ENCODE measurements around the gene CLDN7. TPM values are rescaled to one million over a fixed set of nuclear protein-coding genes. Genes with fewer than 3 reads are reported as not detected.
"Not testable (repeated sequence)": the region's sequence is repeated elsewhere in the genome, so short reads cannot be mapped to it uniquely, and the experiment has no call there.

The CLDN7 gene
- total RNA-seq, 1 donor from 2014 or later = 248 TPM

DNA sequence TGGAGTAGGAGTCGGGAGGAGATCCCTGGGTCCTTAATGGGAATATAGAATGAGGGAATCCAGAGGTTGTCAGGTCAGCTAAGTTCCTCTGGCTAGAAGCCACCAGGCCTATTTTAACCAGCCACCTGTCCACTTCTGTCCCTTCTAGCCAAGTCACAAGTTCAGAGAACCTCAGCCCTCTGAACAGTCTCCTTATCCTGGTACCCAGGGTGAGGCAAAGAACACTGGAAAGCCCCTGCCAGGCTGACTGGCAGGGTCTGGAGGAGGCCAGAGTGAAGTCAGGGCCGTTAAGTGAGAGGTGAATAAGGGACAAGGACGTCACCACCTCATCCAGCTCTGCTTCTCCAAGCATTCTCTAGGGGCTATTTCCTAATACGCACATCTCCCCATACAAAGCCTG, 13.5 kb downstream of the CLDN7 start:
- no peaks in the 10 kb centered on the region for H3K36me3 ChIP-seq (ENCODE audit: control insufficient read depth, insufficient read depth, low read length)
- DNase-seq (ENCODE audit: low read depth) = no peak
- H3K27me3 ChIP-seq (ENCODE audit: control insufficient read depth, insufficient read depth, low read length) = no peaks in the 10 kb centered on the region
- H3K4me3 ChIP-seq (ENCODE audit: low read depth, low read length) = no peak overlapping the region
- no peak for TF ChIP-seq CTCF (IDR thresholded peaks at IDR 0.05; ENCODE audit: insufficient read depth, low read length, poor library complexity, severe bottlenecking)

DNA sequence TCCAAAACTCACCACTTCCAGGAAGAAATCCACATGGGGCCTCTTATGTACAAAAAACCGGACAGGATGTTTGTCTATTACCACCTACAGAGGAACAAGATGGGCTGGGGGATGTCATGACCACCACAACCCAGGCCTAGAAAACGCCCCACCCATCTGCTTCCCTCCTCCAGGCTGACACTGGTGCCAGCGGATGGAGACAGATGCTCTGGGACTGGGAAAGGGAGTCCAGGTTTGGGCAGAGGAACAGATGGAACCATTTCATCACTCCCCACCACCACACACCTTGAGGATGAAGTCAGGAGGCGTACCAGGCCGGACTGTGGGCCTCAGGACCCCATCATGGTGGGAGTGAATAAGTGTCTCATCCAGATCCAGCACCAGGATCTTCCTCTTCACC, 15.5 kb downstream of the CLDN7 start:
- TF ChIP-seq CTCF (IDR thresholded peaks at IDR 0.05; ENCODE audit: insufficient read depth, low read length, poor library complexity, severe bottlenecking) = no peak
- no peak for DNase-seq (ENCODE audit: low read depth)
- Histone ChIP-seq H3K36me3 (ENCODE audit: control insufficient read depth, insufficient read depth, low read length) (no peaks in the 10 kb centered on the region), H3K4me3 (ENCODE audit: low read depth, low read length) (no peak overlapping the region), H3K27me3 (ENCODE audit: control insufficient read depth, insufficient read depth, low read length) (no peaks in the 10 kb centered on the region)

DNA sequence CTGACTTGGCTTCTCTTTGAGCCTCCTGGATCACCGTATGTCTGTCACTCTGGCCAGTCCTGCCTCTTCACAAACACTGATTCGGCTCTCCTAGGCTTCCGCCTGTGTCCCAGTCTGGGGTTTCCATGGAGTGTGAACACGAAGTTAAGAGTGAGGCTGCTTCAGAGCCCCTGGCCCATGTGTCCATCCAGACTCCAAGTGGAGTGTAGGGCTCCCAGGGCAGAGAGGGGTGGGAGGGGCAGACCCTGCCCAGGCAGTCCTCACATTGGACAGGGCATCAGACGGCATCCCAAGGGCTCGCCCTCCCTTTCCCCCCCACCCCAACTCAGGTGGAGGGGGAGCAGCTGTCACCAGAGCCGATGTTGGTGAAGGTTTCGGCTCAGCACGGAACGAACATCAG, 18.4 kb downstream of the CLDN7 start:
- H3K4me3 ChIP-seq (ENCODE audit: low read depth, low read length); H3K27me3 ChIP-seq (ENCODE audit: control insufficient read depth, insufficient read depth, low read length); DNase-seq (ENCODE audit: low read depth); H3K36me3 ChIP-seq (ENCODE audit: control insufficient read depth, insufficient read depth, low read length): not testable (repeated sequence)

- no peak for DNase-seq (ENCODE audit: low read depth)
- H3K36me3 ChIP-seq (ENCODE audit: control insufficient read depth, insufficient read depth, low read length) = no peaks in the 10 kb centered on the region
These were observed 18.9 kb downstream of the CLDN7 start for GRCh38 chr17:7243453-7243729.

DNA sequence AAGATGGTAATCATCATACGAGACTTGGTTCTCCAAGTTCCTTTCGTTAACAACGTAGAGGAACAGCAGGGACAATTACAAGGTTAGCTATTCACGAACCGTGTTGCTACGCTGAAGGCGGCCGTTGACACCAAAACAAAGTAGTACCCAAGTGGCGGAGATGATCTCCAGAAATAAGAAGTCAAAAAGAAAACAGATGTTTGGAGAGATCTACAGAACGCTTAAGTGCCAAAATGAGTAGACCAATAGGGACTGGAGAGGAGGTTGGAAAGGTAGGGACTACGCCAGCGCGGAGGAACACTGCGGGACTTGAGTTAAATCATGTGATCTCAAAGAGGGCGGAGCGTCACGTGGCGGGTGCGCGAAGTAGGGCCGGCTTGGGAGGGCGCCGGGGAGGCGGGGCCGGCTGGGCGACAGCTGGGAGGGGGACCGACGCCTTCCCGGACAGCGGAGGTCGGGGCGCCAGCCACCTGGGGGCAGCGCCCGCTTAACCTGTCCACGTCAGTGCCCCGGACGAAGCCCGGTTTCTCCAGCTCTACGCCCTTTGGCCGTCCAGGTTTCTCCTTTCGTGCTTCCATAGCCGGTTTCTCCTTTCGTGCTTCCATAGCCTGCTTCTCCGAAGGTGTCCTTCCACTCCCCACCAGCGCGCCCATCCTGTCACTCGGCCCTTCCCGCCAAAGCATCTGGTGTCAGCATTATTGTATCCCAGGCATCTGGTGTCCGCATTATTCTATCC, 19.4 kb downstream of the CLDN7 start:
- H3K4me3 ChIP-seq (ENCODE audit: low read depth, low read length) = peak overlapping the region; percentile 89
- no peak for DNase-seq (ENCODE audit: low read depth)
- TF ChIP-seq CTCF (IDR thresholded peaks at IDR 0.05; ENCODE audit: insufficient read depth, low read length, poor library complexity, severe bottlenecking) = no peak
- H3K36me3 ChIP-seq (ENCODE audit: control insufficient read depth, insufficient read depth, low read length) = no peaks in the 10 kb centered on the region
- H3K27me3 ChIP-seq (ENCODE audit: control insufficient read depth, insufficient read depth, low read length) = no peaks in the 10 kb centered on the region

More at GRCh38 chr17:7243453-7243729, 18.9 kb downstream of the CLDN7 start:
- no peak for TF ChIP-seq CTCF (IDR thresholded peaks at IDR 0.05; ENCODE audit: insufficient read depth, low read length, poor library complexity, severe bottlenecking)
- Histone ChIP-seq H3K4me3 (ENCODE audit: low read depth, low read length) (peak overlapping the region; percentile 89), H3K27me3 (ENCODE audit: control insufficient read depth, insufficient read depth, low read length) (no peaks in the 10 kb centered on the region)

DNA sequence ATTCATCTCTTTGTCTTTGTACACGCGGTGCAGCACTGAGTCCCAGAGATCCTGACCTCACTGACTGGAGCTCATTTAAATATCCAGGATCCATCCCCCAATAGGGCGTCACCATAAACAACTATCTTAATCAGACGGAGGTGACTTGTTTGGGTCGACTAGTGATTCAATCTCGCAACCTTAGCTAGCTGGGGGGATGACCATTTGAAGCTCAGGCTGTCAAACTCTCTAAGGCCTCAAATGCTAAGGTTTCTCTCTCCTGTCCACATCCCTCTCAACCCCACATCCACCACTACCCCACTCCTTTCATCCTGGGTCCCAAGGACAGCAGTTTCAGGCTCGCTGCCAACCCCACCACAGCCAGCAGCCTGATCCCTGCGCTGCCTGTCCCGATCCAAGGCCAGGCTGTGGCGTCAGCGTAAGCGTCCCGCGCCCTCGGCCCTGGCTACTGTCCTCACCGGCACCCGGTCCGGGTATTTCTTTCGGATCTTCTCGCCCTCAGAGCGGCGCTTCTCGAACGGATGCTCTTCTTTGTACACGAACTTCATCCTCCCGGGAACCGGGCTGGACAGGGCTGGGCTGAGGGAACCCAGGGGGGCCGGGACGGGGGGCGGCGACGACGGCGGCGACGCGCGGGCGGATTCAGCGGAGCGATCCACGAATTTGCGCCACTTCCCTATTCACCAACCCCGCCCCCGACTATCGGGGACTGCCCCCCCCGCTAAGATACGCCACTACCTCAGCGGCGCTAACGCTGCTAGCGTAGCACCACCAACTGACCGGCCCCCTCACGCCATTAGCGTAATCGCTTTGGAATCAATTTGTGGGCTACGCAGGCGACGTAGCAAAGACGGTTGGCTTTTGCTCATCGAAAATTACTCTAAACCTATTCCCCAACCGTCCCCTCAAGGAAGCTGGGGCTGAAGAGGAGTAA, 20.2 kb downstream of the CLDN7 start, which contains the start of gene GABARAP:
GABARAP (minus strand) TSS at position 667 of the 934 bp plus-strand sequence; CDS start at position 548, 119 bp downstream.
- TF ChIP-seq CTCF (IDR thresholded peaks at IDR 0.05; ENCODE audit: insufficient read depth, low read length, poor library complexity, severe bottlenecking) = no peak
- Histone ChIP-seq H3K36me3 (ENCODE audit: control insufficient read depth, insufficient read depth, low read length) (no peaks in the 10 kb centered on the region), H3K4me3 (ENCODE audit: low read depth, low read length) (peak within 1 kb of the TSS; percentile 89), H3K27me3 (ENCODE audit: control insufficient read depth, insufficient read depth, low read length) (no peaks in the 10 kb centered on the region)
- DNase-seq (ENCODE audit: low read depth) = no peak
